SU-DHL-6 (cell line): Measurements from ENCODE around the gene PKNOX2.

Experiments used
- CTCF ChIP-seq: fragments of 200-600 bp; sonication (generic); IDR thresholded peaks from one replicate; pipeline ENCODE4 v1.5.1; 2017; ENCODE audit warnings: antibody characterized with exemption, mild to moderate bottlenecking, low read length, moderate library complexity; ENCODE audit not compliant: insufficient read depth, poor library complexity, severe bottlenecking
- EZH2phosphoT487 ChIP-seq: fragments of 200-600 bp; sonication (generic), shearing (Covaris generic); conservative IDR thresholded peaks from 2 replicates; pipeline ENCODE4 v1.6.1; 2018; ENCODE audit warnings: mild to moderate bottlenecking, antibody characterized with exemption, low read length, moderate library complexity, mixed read lengths

GRCh38 chr11:125272821-125273220 lies 108.3 kb downstream of the PKNOX2 start:
- TF ChIP-seq CTCF (no peak), EZH2phosphoT487 (no peak)
